KMS-11 (cell line): ENCODE measurements around the gene MAP4K3.

ENCODE experiments used
- H2AFZ ChIP-seq: fragments of 200-600 bp; sonication (generic); 2 replicates; pipeline ENCODE4 v1.6.1; 2016; ENCODE audit warnings: antibody characterized with exemption, mixed run types, low read depth
- H3K27ac ChIP-seq: fragments of 200-600 bp; sonication (generic); 2 replicates; pipeline ENCODE4 v1.6.1; 2016; ENCODE audit warnings: mild to moderate bottlenecking, mixed run types
- H3K27me3 ChIP-seq: fragments of 200-600 bp; sonication (generic); 2 replicates; pipeline ENCODE4 v1.6.1; 2017; ENCODE audit warnings: mild to moderate bottlenecking, low read depth, mixed run types, moderate library complexity; ENCODE audit not compliant: insufficient read depth
- H3K36me3 ChIP-seq: fragments of 200-600 bp; sonication (generic); 2 replicates; pipeline ENCODE4 v1.6.1; 2017; ENCODE audit warnings: mild to moderate bottlenecking, mixed run types; ENCODE audit not compliant: insufficient read depth
- H3K4me1 ChIP-seq: fragments of 200-600 bp; sonication (generic); 2 replicates; pipeline ENCODE4 v1.6.1; 2016; ENCODE audit warnings: mild to moderate bottlenecking, low read depth, mixed run types; ENCODE audit not compliant: poor library complexity, severe bottlenecking
- H3K4me2 ChIP-seq: fragments of 200-600 bp; sonication (generic); 2 replicates; pipeline ENCODE4 v1.7.0; 2016; ENCODE audit warnings: mild to moderate bottlenecking, mixed run types
- H3K4me3 ChIP-seq: fragments of 200-600 bp; sonication (generic); IDR thresholded peaks from 2 replicates; pipeline ENCODE4 v1.6.1; 2017; ENCODE audit warnings: low read depth, low read length, mixed read lengths; ENCODE audit not compliant: insufficient read depth
- H3K79me2 ChIP-seq: fragments of 200-600 bp; sonication (generic); 2 replicates; pipeline ENCODE4 v1.6.1; 2016; ENCODE audit warnings: low read depth, mixed run types; ENCODE audit not compliant: insufficient read depth
- H3K9ac ChIP-seq: fragments of 200-600 bp; sonication (generic); 2 replicates; pipeline ENCODE4 v1.6.1; 2016; ENCODE audit warnings: mild to moderate bottlenecking, mixed run types
- H4K20me1 ChIP-seq: fragments of 200-600 bp; sonication (generic); 2 replicates; pipeline ENCODE4 v1.6.1; 2016; ENCODE audit warnings: mild to moderate bottlenecking, mixed run types; ENCODE audit not compliant: insufficient read depth
- TF ChIP-seq, protein P1 (sequence below): fragments of 200-600 bp; sonication (generic); conservative IDR thresholded peaks from 2 replicates; pipeline ENCODE4 v1.6.1; 2017; ENCODE audit warnings: low read depth, mild to moderate bottlenecking, antibody characterized with exemption, low read length, moderate library complexity, mixed read lengths

MAP4K3 gene

DNA sequence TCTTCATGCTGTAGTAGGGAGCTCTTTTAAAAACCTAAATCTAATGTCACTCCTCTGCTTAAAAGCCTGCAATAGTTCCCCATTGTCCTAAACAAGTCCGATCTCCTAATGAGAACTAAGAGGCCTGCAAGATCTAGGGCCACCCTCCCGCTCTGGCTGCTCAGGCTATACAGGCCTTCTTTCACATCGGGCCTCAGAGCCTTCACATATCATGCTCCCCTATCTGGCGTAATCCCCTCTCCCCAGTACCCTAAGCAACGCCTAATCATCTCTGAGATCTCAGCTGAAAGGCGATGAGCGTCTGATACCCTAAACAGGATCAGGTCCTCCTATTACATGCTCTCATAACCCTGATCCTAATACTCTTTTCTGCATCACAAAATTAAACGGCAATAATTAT is 1.9 kb downstream of the MAP4K3 start:
- H3K4me1 ChIP-seq = peaks cover 15% of the 10 kb centered on the region
- no peak overlapping the region for H3K4me3 ChIP-seq

DNA sequence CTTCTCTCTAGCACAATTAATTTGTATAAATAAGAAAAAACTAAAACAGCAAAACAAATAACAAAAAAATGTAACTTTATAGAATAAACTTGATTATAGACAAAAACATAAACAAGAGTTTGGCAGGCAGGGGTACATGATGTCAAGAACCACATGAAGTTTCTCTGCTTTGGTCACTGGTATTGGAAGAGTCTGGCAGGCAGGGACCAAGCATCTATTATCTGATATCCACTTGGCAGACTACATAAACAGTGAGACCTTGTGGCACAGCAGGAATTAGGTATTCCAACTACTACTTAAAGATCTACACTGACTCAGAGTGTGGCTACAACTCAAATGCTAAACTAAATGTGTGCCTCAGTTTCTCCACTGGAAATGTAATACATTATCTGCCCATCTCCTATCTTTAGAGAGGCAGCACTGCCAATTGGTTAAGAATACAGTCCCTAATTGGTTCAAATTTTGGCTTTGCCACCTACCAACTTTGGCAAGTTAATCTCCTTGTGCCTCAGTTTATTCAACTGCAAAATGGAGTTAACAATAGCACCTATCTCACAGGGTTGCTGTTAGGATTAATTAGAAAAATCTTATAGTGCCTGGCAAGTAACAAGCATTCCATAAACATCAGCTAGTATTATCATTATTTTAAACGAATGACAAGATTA is 2.7 kb downstream of the MAP4K3 start:
- Histone ChIP-seq H4K20me1 (no peaks in the 10 kb centered on the region), H3K4me2 (peak overlapping the region; percentile 81; the same call in 1 of the 2 replicates), H3K36me3 (no peaks in the 10 kb centered on the region), H3K27me3 (no peaks in the 10 kb centered on the region), H3K4me3 (no peak overlapping the region), H3K4me1 (peaks cover 15% of the 10 kb centered on the region), H3K79me2 (peaks cover 54% of the 10 kb centered on the region; the same call in 1 of the 2 replicates), H3K27ac (no peak overlapping the region), H2AFZ (no peak overlapping the region), H3K9ac (no peak overlapping the region)
- TF ChIP-seq, protein P1, sequence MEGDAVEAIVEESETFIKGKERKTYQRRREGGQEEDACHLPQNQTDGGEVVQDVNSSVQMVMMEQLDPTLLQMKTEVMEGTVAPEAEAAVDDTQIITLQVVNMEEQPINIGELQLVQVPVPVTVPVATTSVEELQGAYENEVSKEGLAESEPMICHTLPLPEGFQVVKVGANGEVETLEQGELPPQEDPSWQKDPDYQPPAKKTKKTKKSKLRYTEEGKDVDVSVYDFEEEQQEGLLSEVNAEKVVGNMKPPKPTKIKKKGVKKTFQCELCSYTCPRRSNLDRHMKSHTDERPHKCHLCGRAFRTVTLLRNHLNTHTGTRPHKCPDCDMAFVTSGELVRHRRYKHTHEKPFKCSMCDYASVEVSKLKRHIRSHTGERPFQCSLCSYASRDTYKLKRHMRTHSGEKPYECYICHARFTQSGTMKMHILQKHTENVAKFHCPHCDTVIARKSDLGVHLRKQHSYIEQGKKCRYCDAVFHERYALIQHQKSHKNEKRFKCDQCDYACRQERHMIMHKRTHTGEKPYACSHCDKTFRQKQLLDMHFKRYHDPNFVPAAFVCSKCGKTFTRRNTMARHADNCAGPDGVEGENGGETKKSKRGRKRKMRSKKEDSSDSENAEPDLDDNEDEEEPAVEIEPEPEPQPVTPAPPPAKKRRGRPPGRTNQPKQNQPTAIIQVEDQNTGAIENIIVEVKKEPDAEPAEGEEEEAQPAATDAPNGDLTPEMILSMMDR = no peak

More for the DNA sequence above, 1.9 kb downstream of the MAP4K3 start:
- TF ChIP-seq, protein P1 = no peak
- H3K27ac ChIP-seq = no peak overlapping the region
- H2AFZ ChIP-seq = no peak overlapping the region
- peaks cover 46% of the 10 kb centered on the region; the same call in 1 of the 2 replicates for H3K79me2 ChIP-seq
- peak overlapping the region; percentile 81; the same call in 1 of the 2 replicates for H3K4me2 ChIP-seq
- H3K9ac ChIP-seq = no peak overlapping the region
- H4K20me1 ChIP-seq = no peaks in the 10 kb centered on the region
- no peaks in the 10 kb centered on the region for H3K27me3 ChIP-seq
- H3K36me3 ChIP-seq = no peaks in the 10 kb centered on the region

DNA sequence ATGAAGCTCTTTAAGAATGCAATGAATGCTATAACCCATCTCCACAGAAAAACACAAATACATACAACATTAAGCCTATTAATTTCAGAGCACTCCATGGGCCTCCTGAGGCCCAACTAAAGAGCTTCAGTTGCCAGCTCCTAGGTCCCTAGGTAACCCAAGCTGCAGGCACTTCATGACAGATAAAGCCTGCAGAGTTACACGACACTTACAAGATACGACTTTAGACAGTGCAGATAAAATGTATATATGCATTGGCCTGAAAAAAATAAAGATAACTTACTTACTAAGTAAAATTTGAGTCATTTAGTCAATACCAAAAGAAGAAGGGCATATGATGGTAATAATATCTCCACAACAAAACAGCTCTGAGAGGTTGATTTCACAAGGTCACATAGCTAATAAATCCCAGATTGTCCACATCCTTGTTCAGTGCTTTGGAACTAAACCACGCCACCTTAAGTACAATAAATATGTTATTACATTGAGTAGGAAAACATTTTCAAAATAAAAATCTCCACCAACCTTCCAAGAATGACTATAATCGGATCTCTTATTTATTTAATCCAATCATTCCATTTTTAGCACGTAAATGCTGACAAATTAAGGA is 3.4 kb downstream of the MAP4K3 start:
- no peaks in the 10 kb centered on the region for H3K27me3 ChIP-seq
- H3K4me2 ChIP-seq = no peak overlapping the region
- H4K20me1 ChIP-seq = no peaks in the 10 kb centered on the region
- H3K79me2 ChIP-seq = peaks cover 57% of the 10 kb centered on the region; the same call in 1 of the 2 replicates
- no peak overlapping the region for H3K4me3 ChIP-seq
- H3K27ac ChIP-seq = no peak overlapping the region
- H3K9ac ChIP-seq = no peak overlapping the region
- H2AFZ ChIP-seq = no peak overlapping the region
- peaks cover 15% of the 10 kb centered on the region for H3K4me1 ChIP-seq
- TF ChIP-seq, protein P1 = no peak
- no peaks in the 10 kb centered on the region for H3K36me3 ChIP-seq

DNA sequence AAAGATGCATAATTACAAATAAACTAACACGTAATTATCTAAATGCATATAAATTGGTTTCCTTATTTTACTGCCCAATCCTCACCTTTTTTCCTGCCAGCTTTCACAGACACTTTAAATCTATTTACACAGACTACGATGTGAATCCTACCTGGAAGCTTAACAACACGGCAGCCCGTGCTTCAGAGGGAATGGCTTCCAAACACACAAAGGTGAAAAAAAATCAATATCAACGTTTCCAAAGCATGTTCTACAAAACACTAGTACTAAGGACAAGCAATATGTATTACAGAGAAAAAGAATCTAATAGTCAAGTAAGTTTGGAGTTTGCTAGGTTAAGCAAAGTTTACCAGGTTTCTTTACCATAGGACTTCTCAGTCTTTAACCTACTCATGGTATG is 4.4 kb downstream of the MAP4K3 start:
- Histone ChIP-seq H3K36me3 (no peaks in the 10 kb centered on the region), H4K20me1 (no peaks in the 10 kb centered on the region), H3K4me3 (no peak overlapping the region), H2AFZ (no peak overlapping the region), H3K4me2 (no peak overlapping the region), H3K27me3 (no peaks in the 10 kb centered on the region), H3K9ac (no peak overlapping the region), H3K79me2 (peaks cover 57% of the 10 kb centered on the region; the same call in 1 of the 2 replicates), H3K4me1 (peaks cover 15% of the 10 kb centered on the region), H3K27ac (no peak overlapping the region)
- TF ChIP-seq, protein P1 = no peak
